ENCODE measurements around the gene CCDC12.

Gene CCDC12

GRCh38 chr3:47007482-47008233 lies 31.1 kb upstream of the CCDC12 start:
- DNase-seq: no peak

GRCh38 chr3:47007001-47007400 lies 30.5 kb upstream of the CCDC12 start:
- no peak for DNase-seq

- DNase-seq: no peak
Observed at GRCh38 chr3:47006145-47006651, 29.7 kb upstream of the CCDC12 start.

GRCh38 chr3:47005212-47006144 lies 28.9 kb upstream of the CCDC12 start:
- DNase-seq: no peak

- no peak for DNase-seq
Observed at GRCh38 chr3:47004369-47005211, 28.0 kb upstream of the CCDC12 start.

GRCh38 chr3:47003461-47004368 lies 27.2 kb upstream of the CCDC12 start:
- no peak for DNase-seq

GRCh38 chr3:47003056-47003410 lies 26.5 kb upstream of the CCDC12 start:
- DNase-seq: no peak

GRCh38 chr3:47002171-47003055 lies 25.9 kb upstream of the CCDC12 start:
- no peak for DNase-seq

GRCh38 chr3:47001731-47002170 lies 25.2 kb upstream of the CCDC12 start:
- DNase-seq: no peak

GRCh38 chr3:47000922-47001730 lies 24.6 kb upstream of the CCDC12 start:
- no peak for DNase-seq

GRCh38 chr3:47000198-47000815 lies 23.8 kb upstream of the CCDC12 start:
- DNase-seq: no peak

GRCh38 chr3:46999516-47000197 lies 23.1 kb upstream of the CCDC12 start:
- DNase-seq: no peak

- DNase-seq: no peak
Observed at GRCh38 chr3:46998852-46999515, 22.4 kb upstream of the CCDC12 start.

GRCh38 chr3:46998121-46998851 lies 21.7 kb upstream of the CCDC12 start:
- peak; percentile 76 to 81 for DNase-seq

- DNase-seq: no peak
Observed at GRCh38 chr3:46997453-46998091, 21.0 kb upstream of the CCDC12 start.

GRCh38 chr3:46996689-46997452 lies 20.3 kb upstream of the CCDC12 start:
- DNase-seq: no peak
